GM19238 (cell line): ENCODE measurements around the gene RHCG.
"Not testable (repeated sequence)": the region's sequence is repeated elsewhere in the genome, so short reads cannot be mapped to it uniquely, and the experiment has no call there.

Source experiments
- DNase-seq: peaks from one replicate; pipeline ENCODE4 v3.0.0; 2011; ENCODE audit warnings: low spot score; ENCODE audit not compliant: insufficient read length

Gene RHCG

DNA sequence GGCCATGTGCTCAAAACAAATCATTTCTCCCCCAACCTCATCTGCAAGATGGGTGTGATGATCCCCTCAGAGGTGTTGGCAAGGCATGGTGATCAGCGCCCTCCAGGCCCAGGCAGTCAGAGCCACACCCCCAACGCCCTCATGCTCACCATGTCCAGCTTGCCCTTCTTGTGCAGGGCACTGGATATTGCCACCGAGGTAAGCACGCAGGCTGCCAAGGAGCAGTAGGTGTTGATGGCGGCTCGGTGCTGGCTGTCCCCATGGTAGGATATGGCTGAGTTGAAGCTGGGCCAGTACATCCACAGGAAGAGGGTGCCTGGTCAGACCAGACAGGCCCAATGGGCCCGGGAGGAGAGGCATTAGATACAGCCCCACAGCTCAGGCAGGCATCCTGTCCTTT is 17.2 kb downstream of the RHCG start:
- no peak for DNase-seq

DNA sequence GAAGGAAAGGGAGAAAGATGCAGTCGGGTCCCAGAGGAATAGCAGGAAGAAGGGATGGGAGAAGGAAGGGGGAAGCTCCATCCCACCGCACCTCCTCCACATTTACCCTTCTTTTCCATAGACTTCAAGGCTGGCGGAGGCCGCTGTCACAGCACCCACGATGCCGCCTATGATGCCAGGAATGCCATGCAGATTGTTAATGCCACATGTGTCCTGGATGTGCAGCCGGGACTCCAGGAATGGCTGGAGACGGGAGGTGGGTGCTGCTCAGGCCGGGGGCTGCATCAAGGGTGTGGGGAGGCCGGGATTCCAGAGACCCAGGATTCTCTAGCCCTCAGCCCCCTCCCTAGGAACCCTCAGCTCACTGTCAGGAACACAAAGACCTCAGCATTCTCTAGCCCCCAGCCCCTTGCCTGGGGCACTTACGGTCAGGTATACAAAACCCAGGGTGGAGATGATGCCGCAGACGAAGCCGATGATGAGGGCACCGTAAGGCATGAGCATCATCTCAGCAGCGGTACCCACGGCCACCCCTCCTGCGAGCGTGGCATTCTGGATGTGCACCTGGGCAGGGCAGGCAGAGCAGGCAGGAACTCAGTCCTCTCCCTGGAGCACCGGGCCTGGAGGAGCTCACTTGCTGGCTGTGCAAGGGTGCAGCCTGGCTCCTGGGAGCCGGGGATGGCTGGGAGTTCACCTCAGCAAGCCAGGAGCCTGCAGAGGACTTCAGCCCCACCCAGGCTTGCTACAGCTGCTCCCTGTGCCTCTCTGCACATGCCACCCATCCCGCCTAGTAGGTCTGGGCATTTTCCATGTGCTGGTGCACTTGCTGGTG is 18.8 kb downstream of the RHCG start:
- no peak for DNase-seq

DNA sequence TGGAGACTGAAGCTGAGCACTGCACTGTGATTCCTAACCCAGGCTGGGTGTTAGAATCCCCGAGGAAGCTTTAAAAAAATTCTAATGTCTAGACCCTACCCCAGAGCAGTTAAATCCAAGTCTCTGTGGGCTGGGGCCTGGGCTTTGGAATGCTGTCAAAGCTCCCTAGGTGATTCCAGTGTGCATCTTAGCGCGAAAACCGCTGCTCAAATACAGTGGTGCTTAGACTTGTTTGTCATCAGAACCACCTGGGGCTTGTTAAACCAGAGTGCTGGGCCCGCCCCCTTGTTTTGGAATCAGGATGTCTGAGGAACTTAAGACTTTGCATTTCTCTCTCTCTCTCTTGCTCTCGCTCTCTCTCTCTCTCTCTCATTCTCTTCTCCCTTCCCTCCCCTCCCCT is 20.7 kb downstream of the RHCG start:
- no peak for DNase-seq

DNA sequence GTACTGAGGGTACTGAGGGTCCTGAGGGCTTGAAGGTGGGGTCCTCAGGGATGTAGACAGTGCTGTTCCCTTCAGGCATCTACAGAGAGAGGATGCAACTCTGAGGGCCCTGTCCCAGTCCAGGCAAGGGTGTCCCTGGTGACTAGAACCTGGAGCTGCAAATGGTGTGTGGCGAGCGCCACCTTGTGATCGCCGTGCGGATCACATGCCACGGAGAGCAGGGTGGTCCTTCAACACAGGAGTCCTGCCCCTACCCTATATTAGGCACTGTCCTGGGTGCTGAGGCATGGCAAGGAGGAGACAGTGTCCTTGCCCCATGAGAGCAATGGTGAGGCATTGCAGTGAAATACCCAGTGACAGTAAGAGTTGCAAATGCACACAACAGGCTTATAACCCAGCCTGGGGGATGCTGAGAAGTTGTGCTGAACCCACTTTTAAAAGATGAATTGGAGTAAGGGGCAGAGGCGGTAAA is 23.6 kb downstream of the RHCG start:
- peak; percentile 74 for DNase-seq

DNA sequence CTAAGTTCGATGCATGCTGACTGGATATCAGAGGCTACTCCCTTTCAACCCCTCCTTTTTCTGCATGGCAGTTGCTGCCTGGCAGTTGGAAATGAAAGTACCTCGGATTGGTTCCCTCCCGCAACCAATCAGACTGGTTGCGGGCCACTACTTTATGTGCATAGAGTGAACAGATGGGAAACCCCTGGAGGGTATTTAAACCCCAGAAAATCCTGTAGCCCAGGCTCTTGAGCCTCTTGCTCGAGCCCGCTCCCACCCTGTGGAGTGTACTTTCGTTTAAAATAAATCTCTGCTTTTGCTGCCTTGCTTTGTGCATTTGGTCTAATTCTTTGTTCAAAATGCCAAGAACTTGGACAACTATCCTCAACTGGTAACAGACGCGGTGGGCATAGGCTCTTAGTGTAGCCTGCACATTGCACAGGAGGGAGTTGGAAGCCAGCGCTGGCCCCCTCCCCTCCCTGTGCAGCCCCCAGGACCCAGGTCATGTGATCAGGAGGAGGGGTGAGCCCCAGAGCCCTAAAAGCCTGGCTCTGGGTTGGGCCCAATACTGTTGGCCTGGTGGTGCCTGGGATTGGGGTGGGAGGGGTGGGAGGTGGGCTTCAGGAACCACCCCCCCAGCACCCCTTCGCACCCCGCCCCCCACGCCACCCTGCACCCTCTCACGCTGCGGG is 26.8 kb downstream of the RHCG start:
- DNase-seq, result no peak

DNA sequence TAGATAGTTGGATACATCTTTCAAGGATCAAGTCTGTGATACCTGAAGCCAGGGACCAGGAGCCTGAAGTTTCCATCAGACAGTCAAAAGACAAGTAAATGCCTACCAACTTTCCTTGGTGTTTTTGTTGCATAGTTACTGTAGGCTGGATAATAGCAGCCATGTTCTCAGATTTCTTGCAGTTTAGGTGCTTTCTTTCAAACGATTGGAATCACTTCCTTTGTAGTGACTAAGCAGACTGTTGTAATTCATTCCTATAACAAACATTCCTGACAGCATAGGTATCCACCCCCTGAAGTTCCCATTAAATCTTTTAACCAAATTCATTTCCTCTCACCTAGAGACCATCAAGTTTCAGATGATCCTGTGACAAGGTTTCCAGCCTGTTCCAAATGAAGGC is 27.6 kb downstream of the RHCG start:
- not testable (repeated sequence) for DNase-seq

DNA sequence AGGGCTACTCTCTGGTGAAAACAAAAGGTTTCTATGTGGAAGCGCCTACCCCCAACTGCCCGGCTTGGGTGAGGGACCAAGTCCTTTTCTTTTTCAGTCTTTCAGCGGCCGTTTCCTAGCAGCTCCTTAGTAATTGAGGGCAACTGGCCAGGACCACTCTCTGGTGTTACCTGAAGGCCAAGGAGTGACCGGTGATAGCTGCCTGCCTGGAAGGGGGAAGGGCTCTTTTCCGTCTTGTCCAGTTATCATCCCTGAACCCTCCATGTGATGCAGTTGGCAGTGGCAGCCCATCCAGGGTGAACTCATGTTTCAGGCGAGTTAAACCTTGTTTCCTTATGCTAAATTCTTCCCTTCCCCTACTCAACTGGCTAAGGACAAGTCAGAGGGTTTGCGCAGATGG is 33.3 kb downstream of the RHCG start:
- DNase-seq, result no peak

DNA sequence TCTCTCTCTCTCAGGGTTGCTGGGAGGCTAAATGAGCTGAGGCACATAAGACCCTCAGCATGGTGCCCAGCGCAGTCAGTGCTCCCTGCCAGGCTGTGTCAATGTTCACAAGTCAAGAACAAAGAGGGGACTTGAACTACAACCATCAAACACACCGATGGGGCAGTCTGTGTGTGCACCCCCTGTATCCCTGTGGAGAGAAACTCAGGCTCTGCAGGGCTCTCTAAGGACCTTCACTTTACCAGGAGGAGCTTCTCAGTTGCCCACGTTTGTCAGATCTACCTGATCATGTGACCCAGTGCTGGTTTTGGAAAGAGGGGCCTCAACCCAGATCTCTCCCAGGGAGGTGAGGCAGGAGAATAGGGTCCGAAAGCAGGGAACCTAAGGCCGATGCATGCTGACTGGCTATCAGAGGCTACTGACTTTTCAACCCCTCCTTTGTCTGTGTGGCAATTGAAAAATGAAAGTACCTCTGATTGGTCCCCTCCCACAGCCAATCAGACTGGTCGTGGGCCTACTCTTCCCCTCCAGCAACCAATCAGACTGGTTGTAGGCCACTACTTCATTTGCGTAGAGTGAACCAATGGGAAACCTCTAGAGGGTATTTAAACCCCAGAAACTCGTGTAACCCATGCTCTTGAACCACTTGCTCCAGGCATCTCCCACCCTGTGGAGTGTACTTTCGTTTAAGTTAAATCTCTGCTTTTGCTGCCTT is 34.0 kb downstream of the RHCG start:
- DNase-seq, result no peak

DNA sequence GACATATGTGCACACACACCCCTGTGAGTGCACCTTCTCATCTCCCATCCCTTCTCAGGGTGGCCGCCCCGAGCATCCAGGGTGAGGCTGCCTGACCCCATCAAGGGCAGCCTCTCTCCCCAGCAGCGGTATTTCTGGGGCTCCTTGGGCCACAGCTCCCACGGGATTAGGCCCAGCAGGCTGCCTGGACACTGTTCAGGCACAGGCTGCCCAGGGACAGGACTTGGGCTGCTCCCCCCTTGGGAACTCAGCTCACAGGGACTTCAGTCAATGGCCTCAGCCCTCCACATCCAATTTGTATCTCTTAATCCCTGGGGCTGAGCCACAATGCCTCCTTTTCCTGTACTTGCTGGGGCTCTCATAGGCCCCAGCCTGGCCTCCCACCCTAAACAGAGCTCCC is 35.0 kb downstream of the RHCG start:
- DNase-seq, result no peak

DNA sequence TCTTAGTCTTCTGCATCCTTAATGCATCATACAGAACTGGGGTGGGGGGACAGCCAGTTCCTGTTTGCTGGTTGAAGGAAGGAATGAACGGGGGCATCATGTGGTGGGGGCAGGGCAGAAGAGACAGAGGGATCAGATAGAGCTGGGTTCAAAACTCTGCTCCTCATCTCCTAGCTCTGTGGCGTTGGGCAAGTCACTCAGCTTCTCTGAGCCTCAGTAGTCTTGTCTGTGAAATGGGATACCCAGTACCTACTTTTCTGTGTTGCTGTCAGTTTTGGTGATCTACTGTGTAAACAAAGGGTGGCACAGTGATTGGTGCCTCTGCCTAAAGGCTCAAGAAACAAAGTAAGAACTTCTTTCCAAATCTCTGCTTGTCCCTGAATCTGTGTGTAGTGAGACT is 36.3 kb downstream of the RHCG start:
- no peak for DNase-seq

DNA sequence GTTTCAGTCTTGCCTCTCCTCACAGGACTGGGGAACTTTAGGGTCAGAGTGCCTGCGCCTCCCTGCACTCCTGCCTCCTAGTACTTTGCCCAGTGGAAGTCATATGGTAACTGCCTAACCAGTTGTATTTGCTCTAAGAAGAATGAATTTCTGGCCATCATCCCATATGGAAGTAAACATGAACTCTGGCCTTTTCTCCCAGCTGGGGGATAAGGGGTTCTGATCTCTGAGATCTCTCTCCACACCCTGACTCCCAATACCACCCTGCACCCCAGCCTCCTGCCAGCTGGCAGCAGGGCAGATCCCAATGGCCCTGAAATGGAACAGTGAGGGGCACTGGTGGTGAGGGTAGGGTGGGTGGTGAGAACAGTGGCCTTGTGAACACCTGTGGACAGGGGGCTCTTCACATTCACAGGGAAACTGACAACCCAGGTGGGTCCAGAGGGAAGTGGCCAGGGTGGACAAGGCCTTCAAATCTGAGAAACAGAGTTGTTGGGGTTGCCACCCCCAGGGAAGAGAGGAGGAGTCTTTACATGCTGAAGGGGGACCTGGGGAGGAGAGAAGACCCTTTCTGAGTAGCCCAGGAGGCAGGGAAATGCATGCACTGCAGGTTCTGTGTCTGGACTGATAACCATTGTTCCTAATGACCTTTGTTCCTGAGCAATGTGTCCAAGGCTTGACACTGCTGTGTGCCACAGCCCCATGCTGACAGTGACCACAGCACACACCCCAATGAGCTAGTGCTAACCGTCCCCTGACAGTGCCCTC is 36.9 kb downstream of the RHCG start:
- DNase-seq, result no peak

DNA sequence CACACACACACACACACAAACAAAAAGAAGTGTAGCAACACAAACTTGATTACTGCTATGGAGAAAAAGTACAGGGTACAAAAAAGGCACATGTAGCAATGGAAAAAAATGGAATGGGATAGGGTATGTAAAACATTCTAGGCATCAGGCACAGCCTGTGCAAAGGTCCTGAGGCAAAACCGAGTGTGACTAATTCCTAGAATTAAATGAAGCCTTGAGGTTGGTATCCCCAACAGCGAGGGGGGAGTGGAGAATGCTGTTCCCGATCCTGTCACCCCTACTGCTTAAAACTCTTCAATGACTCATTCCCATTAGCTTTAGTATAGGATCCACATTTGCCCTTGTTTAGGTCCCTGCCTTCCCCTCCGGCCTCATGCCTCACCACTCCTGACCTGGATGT is 37.9 kb downstream of the RHCG start:
- DNase-seq, result no peak

DNA sequence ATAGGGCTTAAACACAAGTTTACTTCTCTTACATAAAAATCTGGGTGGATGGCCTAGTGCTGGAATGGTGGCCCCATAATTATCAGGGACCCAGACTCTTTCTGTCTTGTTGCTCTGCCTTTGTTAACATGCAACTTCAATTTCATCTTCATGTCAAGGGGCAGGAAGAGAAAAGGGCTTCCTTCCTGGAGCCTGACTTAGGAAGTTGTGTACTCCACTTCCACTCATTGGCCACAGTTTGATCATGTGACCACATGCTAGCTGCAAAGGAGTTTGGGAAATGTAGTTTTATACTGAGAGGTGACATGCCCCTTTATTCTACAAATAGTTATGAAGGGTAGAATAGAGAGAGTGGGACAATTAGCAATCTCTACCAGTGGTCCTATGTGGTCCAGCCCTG is 39.3 kb downstream of the RHCG start:
- DNase-seq, result peak; percentile 36

DNA sequence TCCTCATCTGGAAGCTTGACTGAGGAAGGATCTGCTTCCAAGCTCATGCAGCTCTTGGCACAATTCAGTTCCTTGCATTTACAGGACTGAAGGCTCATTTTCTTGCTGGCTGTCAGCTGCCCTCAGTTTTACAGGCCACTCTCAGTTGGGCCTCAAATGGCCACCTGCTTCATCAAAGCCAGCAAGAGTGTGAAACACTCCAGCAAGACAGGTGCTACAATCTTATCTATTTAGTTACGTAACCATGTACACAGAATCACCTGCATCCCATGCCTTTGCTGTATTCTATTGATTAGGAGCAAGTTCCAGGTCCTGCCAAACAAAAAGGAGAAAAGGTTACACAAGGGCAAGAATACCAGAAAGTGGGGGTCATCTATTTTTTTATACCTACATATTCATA is 40.8 kb downstream of the RHCG start:
- DNase-seq, result no peak

DNA sequence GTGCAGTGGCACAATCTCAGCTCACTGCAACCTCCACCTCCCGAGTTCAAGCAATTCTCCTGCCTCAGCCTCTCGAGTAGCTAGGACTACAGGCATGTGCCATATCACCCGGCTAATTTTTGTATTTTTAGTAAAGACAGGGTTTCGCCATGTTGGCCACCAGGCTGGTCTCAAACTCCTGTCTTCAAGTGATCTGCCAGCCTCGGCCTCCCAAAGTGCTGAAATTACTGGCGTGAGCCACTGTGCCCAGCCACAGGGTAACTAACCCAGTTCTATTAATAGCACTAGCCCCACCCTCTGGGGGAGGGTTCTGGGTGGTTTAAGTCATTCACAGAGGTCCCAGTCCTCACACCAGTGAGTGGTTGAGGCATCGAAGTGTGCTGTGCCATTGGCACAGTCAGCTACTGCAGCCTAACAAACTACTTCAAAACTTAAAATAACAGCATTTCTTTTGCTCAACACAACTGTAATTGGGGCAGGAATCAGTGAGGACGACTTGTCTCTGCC is 44.0 kb downstream of the RHCG start:
- no peak for DNase-seq

DNA sequence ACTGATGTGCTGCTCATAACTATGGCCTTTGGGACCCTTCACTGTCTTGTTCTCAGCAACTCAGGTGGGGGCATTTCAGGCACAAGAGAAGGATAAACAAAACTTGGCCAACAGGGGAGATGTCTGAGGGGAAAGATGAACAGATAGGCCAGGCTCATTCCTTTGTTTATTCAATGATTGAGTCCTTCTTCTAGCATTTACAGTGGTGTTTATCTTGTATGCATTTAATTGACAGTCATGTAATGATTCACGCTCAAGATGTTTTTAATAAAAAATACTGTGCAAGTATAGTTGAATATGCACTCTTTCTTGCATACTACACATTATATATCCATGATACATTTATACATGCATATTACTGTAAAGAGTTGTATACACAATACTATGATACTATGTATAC is 44.5 kb downstream of the RHCG start:
- no peak for DNase-seq

DNA sequence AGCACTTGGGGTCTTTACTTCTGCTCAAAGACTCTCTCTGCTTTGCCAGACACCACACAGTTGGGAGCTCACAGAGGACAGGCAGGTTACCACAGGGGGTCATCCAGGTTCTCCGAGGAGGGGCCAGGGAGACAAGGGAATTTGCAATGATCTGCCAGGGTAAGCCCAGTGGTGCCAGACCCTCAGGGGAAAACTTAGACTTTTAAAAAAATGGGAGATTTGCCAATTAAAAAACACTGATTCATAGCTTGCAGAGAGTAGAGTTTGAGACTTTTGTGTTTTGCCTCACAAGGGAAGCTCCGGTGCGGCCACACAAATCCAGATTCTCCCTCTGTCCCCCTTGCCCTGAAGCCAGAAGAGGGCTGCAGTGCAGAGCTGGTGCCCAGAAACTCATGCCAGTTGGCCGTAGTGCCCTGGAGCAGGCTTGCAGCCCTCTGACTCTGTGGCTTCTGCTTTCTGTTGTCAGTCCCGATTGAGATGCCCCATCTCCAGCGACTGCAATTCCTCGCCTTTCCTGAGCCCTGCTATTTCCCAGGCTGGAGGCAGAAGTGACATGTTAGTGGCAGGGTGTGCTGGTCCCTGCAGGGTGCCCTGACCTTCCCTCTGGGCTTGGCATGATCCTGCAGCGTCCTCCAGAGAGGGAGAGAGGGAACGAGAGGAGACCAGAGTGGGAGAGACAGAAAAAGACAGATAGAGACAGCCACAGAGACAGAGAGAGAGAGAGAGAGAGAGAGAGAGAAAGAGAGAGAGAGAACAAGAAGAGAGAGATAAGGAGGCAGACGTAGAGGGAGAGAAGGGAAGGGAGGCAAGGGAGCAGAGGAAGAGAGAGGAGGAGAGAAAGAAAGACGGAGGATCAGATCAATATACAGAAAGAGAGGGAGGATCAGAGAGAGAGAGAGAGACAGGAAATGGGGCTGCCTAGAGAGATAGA is 46.0 kb downstream of the RHCG start:
- no peak for DNase-seq

DNA sequence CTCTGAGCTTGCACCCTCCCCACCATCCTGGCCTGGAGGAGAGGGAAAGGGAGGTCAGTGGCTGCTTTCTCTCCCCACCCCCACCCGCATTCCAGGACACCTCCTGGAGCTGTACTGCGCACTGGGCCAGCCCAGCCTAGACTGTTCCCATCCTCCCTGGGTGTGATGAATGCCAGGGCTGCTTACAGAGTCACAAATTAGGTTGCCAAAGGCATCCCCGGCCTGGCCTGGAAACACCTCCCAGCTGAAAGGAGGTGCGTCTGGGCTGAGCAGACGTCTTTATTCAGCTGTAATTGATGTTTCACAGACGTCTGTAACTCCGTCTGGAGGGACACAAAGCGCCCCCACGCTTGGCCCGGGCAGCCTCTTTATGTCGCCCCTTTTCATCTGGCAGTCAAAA is 47.6 kb downstream of the RHCG start:
- no peak for DNase-seq

DNA sequence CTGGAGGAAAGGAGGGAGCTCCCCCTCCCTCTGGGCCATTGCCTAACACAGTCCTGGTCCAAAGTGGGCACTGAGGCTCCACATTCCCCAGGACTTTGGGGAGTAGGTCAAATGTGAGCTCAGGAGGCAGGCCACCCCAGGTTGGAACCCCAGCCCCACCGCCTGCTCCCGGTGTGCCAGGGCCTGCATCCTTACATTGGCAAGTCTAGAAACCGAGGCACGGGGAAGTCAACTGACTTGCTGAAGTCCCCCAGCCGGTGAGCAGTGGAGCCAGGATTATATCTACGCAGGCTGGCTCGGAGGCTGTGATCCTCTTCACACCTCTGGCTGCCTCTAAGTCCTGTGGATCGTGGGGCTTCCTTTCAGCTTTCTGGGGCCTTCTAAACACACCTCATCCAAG is 48.7 kb downstream of the RHCG start:
- no peak for DNase-seq

DNA sequence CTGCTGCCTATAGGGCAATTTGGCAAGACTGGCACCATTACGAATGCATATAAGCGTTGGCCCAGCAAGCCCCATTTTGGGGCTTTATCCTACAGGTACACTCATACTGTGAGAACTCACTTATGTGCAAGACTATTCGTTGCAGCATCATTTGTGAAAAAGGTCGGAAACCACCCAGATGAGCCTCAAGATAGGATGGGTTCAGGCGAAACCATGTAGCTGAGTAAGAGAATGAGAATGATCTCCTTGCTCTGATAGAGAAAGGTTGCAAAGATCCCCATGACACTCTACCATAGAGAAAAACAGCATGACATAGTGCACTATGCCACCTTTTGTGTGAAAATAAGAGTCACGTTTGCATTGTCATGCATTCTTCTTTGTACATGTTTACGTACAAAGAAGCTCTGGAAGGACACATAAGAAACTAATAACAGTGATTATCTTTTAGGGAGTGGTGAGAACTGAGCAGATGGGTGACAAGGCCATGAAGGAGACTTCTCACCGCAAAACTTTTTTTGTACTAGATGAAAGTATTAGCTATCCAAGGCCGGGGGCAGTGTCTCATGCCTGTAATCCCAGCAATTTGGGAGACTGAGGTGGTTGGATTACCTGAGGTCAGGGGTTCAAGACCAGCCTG is 50.0 kb downstream of the RHCG start:
- no peak for DNase-seq
